HG03521 (cell line): Measurements from ENCODE around the gene NPM3.

Experiments used
- ATAC-seq: cut with Tn5 transposase; IDR thresholded peaks from one replicate; pipeline ENCODE4 v1.9.1; 2021; ENCODE audit warnings: mild to moderate bottlenecking, moderate library complexity; ENCODE audit not compliant: unreplicated experiment

NPM3 gene

GRCh38 chr10:101760510-101760909 lies 22.7 kb downstream of the NPM3 start:
- ATAC-seq, result no peak

GRCh38 chr10:101759309-101760247 lies 23.7 kb downstream of the NPM3 start:
- ATAC-seq, result no peak

- ATAC-seq, result no peak
These were observed 24.4 kb downstream of the NPM3 start for GRCh38 chr10:101758858-101759257.

GRCh38 chr10:101752241-101752640 lies 31.0 kb downstream of the NPM3 start:
- no peak for ATAC-seq

GRCh38 chr10:101749047-101750016 lies 33.9 kb downstream of the NPM3 start:
- no peak for ATAC-seq

GRCh38 chr10:101748496-101748895 lies 34.8 kb downstream of the NPM3 start:
- ATAC-seq, result no peak

GRCh38 chr10:101745074-101745696 lies 38.1 kb downstream of the NPM3 start:
- no peak for ATAC-seq

GRCh38 chr10:101744267-101744666 lies 39.0 kb downstream of the NPM3 start:
- no peak for ATAC-seq

- ATAC-seq, result no peak
These were observed 41.3 kb downstream of the NPM3 start for GRCh38 chr10:101741938-101742337.

- no peak for ATAC-seq
These were observed 46.6 kb downstream of the NPM3 start for GRCh38 chr10:101736666-101737065.

GRCh38 chr10:101732096-101732495 lies 51.1 kb downstream of the NPM3 start:
- ATAC-seq, result no peak
